Measurements from ENCODE around the gene EPN3. TPM values are rescaled to one million over a fixed set of nuclear protein-coding genes. Genes with fewer than 3 reads are reported as not detected.

EPN3 gene
- total RNA-seq, 1 donor from 2014 or later, result 0.31 TPM

DNA sequence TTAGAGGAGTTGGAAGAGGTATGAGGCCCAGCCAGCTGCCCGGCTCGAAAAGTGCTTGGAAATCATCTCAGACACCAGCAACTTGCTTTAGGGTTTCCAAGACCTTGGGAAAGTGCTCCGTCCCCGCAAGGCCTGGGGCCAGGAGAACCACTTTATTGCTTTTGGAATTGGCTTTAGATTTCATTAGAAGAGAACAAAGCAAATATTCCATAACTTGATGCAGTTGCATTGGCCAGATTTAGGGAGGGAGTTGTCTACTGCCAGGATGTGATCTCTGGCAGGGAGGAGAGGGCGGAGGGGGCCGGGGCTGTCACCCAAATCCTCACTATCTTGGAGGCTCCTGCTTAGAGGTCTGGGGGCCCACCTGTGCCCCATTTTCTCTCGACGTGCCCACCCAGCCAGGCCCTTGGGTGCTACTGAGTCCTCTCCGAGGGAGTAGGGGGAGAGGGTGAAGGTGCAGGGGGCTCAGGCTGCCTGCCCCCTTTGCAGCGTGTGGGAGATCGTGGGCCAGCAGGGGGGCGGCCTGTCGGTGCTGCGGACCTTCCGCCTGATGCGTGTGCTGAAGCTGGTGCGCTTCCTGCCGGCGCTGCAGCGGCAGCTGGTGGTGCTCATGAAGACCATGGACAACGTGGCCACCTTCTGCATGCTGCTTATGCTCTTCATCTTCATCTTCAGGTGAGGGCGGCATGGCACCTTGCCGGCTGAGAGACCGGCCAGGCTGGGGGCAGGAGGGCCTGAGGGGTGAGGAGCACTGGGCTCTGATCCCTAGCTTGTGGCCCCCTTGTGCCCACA lies 58.6 kb downstream of the EPN3 start:
- DNase-seq, result no peak

DNA sequence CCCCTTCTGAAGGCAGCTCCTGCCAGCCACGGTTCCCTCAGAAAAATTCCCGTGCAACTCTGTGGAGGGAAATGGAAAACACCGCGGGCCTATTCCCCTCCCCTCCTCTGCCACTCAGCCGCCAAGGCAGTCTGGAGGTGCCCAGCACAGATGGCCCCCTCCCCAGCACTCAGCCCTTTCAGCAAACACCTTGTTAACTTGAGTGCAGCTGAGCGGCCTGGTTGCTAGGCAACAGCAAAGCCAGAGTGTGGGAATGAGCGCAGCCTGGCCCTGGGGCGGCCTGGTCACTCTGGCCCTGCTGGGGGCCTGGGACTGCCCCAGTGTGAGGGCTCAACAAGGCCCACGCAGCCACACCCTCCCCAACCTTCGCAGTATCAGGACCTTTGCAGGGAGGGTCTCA lies 60.8 kb downstream of the EPN3 start:
- no peak for DNase-seq

Other genes with a start within 250 kb of the EPN3 start
- 7.5 TPM for gene XYLT2, start 186.6 kb upstream of the EPN3 start, total RNA-seq
- gene MRPL27, start 159.6 kb upstream of the EPN3 start, total RNA-seq, result 30.3 TPM
- gene EME1, start 159.5 kb upstream of the EPN3 start, total RNA-seq, result 1.4 TPM
- gene LRRC59, start 135.2 kb upstream of the EPN3 start, total RNA-seq, result 45.7 TPM
- gene ACSF2, start 106.5 kb upstream of the EPN3 start, total RNA-seq, result 1.9 TPM
- gene CHAD, start 63.9 kb upstream of the EPN3 start, total RNA-seq, result not detected
- 24.2 TPM for gene RSAD1, start 53.9 kb upstream of the EPN3 start, total RNA-seq
- gene MYCBPAP, start 24.3 kb upstream of the EPN3 start, total RNA-seq, result 2.0 TPM
- 16.2 TPM for gene SPATA20, start 14.4 kb downstream of the EPN3 start, total RNA-seq
- gene CACNA1G, start 28.0 kb downstream of the EPN3 start, total RNA-seq, result 20.1 TPM
- gene ABCC3, start 102.1 kb downstream of the EPN3 start, total RNA-seq, result 0.16 TPM
- gene ANKRD40, start 175.2 kb downstream of the EPN3 start, total RNA-seq, result 31.4 TPM
- gene LUC7L3, start 186.9 kb downstream of the EPN3 start, total RNA-seq, result 141 TPM
- gene ANKRD40CL, start 234.8 kb downstream of the EPN3 start, total RNA-seq, result not detected

Data from occipital lobe (tissue), 2 donors.